GM18907 (cell line): ENCODE measurements around the gene SIPA1.

ENCODE experiments used
- ATAC-seq: cut with Tn5 transposase; IDR thresholded peaks from one replicate; pipeline ENCODE4 v1.9.1; 2021; ENCODE audit warnings: mild to moderate bottlenecking, moderate library complexity; ENCODE audit not compliant: unreplicated experiment

SIPA1 gene, protein sequence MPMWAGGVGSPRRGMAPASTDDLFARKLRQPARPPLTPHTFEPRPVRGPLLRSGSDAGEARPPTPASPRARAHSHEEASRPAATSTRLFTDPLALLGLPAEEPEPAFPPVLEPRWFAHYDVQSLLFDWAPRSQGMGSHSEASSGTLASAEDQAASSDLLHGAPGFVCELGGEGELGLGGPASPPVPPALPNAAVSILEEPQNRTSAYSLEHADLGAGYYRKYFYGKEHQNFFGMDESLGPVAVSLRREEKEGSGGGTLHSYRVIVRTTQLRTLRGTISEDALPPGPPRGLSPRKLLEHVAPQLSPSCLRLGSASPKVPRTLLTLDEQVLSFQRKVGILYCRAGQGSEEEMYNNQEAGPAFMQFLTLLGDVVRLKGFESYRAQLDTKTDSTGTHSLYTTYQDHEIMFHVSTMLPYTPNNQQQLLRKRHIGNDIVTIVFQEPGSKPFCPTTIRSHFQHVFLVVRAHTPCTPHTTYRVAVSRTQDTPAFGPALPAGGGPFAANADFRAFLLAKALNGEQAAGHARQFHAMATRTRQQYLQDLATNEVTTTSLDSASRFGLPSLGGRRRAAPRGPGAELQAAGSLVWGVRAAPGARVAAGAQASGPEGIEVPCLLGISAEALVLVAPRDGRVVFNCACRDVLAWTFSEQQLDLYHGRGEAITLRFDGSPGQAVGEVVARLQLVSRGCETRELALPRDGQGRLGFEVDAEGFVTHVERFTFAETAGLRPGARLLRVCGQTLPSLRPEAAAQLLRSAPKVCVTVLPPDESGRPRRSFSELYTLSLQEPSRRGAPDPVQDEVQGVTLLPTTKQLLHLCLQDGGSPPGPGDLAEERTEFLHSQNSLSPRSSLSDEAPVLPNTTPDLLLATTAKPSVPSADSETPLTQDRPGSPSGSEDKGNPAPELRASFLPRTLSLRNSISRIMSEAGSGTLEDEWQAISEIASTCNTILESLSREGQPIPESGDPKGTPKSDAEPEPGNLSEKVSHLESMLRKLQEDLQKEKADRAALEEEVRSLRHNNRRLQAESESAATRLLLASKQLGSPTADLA

DNA sequence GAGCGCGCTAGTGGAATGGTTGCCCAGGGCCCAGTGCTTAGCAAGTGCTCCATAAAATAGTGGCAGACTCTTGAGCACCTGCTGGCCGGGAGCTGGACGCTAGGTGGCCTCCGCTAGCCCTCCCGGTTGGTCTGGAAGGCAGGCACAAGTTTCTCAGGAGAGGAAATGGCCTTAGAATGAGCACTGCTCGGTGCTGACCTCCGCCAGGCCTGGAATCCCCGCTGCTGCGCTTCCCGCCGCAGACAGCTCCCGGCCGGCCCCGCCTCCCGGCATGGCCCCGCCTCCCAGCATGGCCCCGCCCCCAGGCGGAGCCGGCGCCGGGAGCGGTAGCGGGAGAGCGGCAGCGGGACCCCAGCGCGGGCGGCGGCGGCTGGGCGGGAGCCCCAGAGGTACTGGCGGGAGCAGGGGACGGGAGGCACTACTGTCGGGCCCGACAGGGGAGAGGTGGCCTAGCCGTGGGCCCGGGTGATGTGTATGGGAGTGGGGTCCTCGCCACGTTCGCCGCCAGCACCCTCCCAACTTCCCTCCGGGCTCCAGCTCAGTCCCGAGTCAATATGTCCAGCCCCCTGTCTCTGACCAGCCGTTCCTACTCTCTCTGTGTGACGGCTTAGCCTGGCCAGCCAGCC lies at the start of gene SIPA1:
TSS of gene SIPA1 (plus strand) at position 308 of the 626 bp plus-strand sequence. CDS start 2,821 bp downstream, outside the sequence.
- ATAC-seq, result peak; percentile 32

DNA sequence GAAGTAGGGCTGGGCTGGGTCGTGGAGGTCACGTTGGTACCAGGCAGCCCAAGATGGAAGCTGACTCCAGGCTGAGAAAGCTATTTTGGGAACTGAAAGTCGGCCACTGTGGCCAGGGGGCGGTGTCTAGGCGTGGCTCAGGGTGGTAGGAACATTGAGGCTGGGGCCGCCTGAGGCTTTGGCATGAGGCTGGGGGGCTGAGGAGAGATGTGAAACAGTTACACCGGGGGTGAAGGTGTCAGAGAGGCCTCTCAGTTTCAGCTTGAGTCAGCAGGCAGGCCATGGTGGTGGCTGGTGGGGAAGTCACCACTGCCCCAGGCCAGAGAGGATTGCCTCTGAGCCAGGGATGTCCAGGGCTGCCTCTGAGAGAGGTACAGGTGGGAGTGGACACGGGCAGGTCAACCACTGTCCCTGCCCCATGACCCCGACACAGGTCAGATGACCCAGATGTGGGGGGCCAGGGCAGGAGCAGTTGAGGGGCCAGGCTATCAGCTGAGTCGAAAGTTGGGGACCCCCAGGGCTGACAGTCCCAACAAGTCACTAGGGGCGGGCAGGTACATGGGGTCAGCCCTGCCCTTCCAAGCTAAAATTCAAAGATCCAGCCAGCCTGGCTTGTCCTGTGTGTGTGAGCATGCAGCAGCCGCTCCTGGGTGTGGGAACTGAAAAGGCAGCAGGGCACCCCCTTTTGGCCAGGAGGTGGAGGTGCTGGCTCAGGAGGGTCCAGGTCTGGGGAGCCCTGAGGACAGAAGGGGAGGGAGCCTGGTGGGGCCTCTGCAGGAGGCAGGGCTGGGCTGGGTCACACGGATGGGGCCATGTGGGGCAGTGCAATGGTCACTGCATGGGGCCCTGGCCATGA lies 49.5 kb upstream of the SIPA1 start:
- ATAC-seq, result peak; percentile 75

DNA sequence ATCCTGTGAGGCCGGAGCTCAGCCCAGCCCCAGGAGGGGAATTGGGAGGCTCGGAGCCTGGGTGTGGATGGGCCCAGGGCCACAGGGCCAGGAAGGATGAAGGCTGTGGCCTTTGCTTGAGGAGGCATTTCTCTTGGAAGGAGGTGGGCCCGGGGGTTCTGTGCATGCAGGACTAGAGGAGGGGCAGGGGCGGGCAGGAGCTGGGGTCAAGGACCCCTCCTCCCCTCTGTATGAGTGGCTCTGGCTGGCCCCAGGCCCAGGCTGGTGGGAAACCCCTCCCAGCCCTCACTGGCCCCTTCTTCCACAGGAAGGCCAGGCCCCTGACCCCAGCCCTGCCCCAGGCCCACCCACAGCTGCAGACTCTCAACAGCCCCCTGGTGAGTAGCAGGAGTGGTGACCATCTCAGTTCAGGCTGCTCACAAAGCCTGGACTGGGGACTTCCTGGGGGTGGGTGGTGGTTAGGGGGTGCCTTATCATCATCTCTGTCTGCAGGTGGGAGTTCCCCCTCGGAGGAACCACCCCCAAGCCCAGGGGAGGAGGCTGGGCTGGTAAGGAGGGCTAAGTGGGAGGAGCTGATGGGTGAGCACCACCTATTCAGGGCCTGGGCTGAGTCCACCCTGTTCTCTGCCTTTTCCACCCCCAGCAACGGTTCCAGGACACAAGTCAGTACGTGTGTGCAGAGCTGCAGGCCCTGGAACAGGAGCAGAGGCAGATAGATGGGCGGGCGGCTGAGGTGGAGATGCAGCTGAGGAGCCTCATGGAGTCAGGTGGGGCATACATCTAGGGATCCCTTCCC lies 48.3 kb upstream of the SIPA1 start:
- ATAC-seq, result no peak

DNA sequence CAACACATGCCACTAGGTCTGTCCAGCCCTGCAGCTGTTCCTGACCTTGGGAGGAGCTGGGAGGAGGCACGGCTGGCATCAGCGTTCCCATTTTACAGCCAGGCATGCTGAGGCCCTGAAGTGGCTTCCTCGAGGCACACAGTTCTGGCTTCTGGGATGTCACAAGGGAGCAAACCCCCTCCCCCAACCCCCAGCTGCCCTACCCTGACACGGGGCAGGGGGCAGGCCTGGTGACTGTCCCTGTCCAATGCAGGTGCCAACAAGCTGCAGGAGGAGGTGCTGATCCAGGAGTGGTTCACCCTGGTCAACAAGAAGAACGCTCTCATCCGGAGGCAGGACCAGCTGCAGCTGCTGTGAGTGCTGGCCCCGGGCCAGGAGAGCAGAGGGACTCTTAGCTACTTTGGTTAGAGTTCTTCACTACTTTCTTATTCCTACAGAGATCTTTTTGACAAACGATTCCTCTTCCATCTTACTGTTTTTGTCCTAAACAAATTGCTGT lies 47.6 kb upstream of the SIPA1 start:
- ATAC-seq, result no peak

DNA sequence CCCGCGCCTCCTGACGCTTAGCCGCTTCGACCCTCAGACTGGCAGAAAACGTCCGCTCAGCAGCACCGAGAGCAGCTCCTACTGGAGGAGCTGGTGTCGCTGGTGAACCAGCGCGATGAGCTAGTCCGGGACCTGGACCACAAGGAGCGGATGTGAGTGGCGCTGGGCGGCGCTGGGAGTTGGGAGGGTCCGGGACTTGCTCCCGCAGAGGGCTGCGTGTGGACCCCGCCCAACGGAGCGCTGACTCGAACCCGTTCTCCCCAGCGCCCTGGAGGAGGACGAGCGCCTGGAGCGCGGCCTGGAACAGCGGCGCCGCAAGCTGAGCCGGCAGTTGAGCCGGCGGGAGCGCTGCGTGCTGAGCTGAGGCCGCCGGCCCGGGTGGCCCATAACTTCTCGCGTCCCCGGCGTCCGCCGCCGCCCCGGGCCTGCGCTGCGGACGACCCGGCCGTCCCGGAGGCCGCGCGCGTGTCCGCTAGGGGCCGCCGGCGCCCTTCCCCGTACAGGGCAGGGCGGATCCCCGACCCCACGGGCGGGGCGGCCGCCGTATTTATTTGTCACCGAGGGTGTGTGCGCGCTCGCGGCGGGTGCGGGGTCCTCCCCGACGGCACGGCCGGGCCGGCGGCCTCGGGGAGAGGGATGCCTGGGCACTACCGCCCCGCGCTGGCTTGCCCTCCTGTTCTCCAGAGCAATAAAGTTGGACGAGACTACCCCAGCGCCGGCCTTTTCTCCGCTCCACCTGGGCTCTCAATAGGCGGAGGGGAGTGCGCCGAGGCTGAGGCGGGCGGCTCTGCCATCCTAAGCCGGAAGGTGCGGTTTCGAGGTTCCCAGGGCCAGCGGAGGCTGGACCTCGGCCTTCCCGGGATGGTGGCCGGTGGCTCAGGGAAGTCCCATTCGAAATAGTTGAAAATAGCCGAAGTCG lies 45.7 kb upstream of the SIPA1 start:
- ATAC-seq, result no peak

DNA sequence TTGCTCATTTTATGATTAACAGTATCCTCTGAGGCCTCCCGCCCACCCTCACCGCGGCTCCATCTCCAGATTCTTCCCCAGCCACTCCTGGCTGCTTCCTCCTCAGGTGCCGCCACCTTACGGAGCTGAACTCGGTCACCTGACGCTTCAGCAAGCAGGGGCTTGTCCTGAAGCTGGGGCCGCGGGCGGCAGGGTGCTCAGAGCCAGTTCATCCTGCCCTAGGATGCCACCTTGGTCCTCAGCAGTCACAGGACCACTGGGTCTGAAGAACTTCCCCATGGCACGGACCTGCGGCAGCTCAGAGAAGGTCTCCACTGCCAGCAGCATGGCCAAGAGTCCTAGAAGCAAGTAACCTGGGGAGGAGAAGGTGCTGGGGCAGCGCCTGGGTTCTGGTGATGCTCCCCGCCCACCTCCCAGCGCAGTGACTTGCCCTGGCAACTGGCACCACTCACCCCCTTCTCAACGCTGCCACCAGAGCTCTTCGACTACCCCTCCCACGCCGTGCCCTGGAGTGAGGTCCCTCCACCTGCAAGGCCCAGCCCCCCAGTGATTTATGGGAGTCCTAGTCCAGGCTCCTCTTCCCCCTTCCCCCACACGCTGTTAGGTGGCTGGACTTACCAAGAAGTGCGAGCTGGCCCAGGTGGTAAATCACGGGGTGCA lies 44.9 kb upstream of the SIPA1 start:
- ATAC-seq, result no peak

DNA sequence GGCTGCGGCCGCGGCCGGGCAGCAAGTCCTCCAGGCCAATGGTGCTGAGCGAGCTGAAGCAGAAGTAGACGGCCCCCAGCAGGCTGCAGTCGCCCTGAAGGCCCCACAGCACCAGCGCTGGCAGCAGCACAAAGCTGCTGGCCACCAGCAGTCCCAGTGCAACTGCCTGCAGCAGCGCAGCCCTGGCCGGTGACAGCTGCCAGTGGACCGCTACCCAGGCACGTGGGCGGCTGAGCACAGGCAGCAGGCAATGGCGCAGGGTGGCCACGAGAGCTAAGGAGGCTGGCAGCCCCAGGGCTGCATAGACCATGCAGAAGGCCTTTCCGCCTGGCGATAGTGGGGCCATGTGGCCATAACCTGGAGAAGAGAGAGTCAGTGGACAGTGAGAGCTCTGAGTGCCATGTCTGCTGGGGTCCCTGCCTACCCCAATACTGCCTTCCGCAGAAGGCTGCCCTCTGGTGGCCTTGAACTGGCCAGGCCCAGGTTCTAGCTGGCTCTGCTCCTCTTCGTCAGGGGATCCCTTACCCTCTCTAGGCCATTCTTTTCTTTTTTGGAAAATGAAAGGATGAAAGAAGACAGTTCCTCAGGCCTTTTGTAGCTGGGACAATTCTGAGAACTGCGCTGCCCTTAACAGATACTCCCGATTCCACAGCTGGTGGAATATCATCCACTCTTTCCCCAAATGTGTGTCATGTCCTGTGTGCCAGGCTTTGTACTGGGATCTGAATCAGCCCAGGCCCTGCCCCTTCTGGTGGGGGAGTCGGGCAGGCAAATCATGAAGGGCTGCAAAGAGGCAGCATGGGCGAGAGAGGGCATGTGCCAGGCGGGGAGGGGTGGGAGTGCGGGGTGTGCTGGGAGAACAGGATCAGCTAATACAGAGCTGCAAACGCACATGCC lies 44.1 kb upstream of the SIPA1 start:
- ATAC-seq, result no peak

DNA sequence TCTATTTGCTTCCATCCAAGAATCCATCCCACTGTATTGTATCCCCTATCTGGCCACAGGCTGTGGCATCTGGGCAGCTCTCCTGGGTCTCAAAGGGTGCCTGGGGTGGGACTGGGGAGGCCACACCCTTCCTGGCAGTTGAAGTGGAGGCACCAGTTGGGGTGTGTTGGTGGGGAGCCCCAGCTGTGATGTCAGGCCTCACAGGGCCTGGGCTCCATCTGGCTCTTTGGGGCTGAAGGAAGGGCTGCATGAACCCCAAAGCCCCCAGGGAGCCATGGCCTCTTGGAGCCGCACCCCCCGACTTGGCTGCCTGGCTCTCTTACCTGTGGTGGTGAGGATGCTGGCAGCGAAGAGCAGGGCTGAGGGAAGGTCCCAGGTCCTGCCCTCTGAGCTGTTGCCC lies 42.8 kb upstream of the SIPA1 start:
- no peak for ATAC-seq

DNA sequence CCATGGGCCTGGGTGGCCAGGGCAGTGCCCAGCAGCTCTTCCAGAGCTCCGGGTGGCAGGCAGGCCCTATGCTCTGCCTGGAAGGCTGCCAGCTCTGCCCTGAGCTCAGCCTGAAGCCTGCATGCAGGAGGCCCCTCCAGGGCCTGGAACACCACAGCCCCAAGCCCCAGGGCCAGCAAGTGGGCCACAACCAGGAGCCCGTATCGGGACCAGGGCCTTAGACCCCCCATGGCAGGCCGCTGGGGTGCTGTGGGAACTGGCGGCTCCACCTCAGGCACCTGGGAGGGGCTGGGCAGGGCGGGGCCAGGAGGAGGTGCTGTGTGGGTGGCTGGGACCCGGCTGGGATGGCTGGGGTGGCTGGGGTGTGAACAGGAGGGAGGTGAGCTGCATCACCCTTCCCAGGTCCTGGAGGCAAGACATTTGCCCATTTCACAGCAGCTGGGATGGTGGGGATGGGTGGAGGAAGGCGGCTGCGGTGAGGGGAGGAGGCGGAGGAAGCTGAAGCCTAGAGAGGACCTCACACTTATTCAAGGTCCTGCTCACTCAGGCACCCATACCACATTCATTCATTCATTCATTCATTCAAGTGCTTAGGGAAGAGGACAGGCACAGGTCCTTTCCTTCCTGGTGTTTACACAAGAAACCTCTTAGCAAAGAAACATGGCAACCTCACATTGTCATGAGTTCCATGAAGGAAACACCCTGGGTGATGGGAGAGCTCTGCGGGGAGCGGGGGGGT lies 42.2 kb upstream of the SIPA1 start, which contains the start of gene KCNK7:
TSS of gene KCNK7 (minus strand) at position 258 of the 739 bp plus-strand sequence. CDS start at position 230, 28 bp downstream.
- ATAC-seq, result no peak

DNA sequence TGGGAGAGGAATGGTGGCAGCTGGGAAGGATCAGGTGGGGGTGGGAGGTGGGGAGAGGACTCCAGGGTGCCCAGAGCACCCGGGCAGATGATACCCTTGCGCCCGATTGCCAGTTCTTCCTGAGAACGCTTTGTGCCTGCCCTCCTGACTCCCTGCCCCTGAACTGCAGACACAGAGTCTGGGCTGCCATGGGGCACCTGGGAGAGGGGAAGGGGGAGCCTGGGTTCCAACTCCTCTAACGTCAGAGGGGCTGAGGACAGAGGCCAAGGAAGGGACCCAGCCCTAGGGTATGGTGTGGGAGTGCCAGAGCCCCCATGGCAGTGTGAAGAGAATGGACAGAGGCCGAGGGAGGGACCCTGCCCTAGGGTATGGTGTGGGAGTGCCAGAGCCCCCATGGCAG lies 41.4 kb upstream of the SIPA1 start:
- no peak for ATAC-seq

DNA sequence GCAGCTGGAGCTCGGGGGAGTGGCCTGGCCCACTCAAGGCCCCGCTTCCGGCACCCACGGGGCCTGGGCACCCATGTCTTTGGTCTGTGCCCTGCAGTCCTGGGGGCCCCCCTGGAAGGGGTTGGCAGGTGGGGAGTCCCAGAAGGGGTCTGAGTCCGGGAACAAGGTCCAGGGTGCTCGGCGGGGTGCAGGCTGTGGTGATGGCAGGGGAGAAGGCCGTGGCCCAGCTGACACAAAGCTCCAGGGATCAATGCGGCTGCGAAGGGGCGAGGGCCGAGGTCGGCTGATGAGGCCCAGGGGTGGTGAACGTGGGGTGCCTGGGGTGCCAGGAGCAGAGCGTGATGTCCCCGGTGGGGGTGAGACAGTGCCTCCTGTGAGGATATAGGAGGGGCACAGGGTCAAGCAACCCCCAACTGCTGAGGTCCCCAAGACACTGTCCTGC lies 39.6 kb upstream of the SIPA1 start:
- ATAC-seq, result no peak

DNA sequence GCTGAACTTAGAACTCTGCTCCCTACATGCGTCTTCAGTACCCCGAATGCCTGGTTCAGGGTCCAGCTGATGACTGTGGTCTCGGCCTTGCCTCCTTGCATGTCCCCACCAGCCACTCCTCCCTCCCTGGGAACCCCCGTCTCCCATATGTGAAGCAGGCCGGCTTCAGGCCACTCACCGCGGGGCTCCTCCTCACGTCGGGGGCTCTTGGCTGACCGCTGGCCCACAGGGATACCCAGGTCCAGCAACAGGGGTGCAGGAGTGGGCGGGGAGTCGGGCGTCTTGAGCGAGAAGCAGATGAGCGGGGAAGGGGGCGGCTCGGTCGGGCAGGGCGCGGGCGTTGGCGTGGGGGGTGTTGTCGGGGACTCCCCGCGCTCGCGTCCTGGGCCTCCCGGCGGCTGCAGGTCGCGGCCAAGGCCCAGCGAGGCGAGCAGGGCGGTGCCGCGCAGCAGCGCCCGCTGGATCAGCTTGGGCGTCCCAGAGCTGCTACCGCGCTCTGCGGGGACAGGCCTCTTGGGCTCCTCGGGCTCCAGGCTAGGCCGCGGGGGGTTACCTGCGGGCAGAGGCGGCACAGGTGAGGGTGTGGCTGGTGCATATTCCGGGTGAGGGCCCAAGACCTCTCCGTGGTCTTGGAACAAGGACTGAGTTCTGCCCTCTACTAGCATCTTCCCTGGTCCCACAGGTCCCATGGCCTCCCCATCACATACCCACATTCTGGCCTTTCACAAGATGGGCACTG lies 38.5 kb upstream of the SIPA1 start:
- ATAC-seq, result no peak

DNA sequence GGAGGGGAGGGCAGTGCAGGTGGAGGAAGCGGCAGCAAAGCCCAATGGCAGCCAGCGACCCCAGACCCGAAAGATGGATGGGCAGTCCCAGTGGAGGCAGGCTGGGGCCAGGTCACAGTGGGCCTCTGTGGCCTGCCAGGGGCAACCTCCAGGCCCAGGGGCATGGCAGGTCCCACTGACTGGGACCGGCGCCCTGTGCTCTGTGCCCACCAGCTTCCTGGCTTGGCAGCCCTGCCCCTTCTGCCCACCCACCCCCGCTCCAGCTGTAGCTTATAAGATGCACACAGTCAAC lies 38.0 kb upstream of the SIPA1 start:
- ATAC-seq, result no peak

DNA sequence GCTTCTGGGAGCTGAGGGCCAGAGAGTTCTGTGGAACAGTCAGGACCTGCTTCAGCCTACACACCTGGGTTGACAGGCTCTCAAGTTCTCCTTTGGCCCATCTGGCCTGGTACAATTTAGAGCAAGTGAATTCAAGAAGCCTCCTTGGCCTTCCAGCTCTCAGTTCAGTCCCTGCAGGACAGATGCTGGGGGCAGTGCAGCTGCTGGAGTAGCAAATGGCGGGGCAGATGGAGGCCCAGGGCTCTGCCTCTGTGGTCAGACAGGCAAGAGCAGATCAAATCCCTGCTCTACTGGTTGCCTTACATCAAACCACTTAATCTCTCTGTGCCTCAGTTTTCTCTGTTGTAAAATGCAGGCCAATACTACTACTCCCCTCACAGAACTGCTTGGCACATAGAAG lies 33.6 kb upstream of the SIPA1 start:
- ATAC-seq, result no peak

DNA sequence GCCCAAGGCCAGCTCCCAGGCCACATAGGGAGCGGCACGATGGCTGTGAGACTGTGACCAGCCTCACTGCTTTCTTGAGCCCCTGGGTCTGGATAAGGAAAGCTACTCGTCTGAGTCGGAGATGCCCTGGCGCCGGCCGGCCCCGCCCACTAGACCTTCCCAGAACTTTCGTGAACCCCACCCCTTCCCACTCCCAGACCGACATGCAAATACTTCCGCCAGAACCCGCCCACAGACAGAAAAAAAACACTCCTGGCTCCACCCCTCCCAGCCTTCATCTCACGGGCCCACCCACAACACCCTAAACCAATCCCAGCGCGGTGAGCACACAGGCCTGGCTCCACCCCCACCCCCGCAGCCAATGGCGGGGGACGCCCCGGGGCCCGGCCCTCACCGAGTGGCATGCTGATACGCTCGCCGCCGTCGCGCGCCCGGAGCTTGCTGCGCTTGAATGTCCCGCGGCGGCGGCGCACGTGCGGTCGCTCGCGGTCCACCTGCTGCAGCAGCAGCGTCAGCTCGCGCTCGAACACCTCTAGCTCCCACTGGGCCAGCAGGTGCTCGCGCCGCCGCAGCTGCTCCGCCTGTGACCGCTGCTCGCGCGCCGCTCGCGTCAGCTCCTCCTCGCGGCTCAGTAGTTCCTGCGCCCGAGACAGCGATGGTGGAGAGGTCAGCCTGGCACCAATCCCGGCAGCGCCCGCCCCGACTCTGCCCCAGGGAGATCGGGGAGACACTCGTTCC lies 30.9 kb upstream of the SIPA1 start:
- no peak for ATAC-seq
